Peyer's patch (tissue), 4 donors: ENCODE data around the gene PCBD1.

ENCODE experiments used
- CTCF ChIP-seq, 6 experiments: fragments of 450-650 bp in 4 of 6; fragments of 200-600 bp in 2 of 6; sonication (generic) in 1 of 6; IDR thresholded peaks; one replicate each; pipeline ENCODE4 v1.5.1; 2017 to 2019; ENCODE audit warnings: antibody characterized with exemption in 6 of 6, mild to moderate bottlenecking in 3 of 6, moderate library complexity in 1 of 6
- POLR2A ChIP-seq, 2 donors: fragments of 450-650 bp; IDR thresholded peaks; one replicate each; pipeline ENCODE4 v1.5.1; 2017; ENCODE audit warnings: antibody characterized with exemption in 2 of 2, mild to moderate bottlenecking in 2 of 2, moderate library complexity in 2 of 2

GRCh38 chr10:70915206-70915605, 26.8 kb upstream of the PCBD1 start:
- no peak for TF ChIP-seq CTCF (IDR thresholded peaks at IDR 0.05)
- TF ChIP-seq POLR2A (IDR thresholded peaks at IDR 0.05): no peak
